HG02943 (cell line): Measurements from ENCODE around the gene UCN.
"Not testable (repeated sequence)": the region's sequence is repeated elsewhere in the genome, so short reads cannot be mapped to it uniquely, and the experiment has no call there.

Source experiments
- ATAC-seq: cut with Tn5 transposase; IDR thresholded peaks from one replicate; pipeline ENCODE4 v1.9.1; 2021; ENCODE audit warnings: mild to moderate bottlenecking, low read depth, moderate library complexity; ENCODE audit not compliant: unreplicated experiment

The UCN gene, protein sequence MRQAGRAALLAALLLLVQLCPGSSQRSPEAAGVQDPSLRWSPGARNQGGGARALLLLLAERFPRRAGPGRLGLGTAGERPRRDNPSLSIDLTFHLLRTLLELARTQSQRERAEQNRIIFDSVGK

DNA sequence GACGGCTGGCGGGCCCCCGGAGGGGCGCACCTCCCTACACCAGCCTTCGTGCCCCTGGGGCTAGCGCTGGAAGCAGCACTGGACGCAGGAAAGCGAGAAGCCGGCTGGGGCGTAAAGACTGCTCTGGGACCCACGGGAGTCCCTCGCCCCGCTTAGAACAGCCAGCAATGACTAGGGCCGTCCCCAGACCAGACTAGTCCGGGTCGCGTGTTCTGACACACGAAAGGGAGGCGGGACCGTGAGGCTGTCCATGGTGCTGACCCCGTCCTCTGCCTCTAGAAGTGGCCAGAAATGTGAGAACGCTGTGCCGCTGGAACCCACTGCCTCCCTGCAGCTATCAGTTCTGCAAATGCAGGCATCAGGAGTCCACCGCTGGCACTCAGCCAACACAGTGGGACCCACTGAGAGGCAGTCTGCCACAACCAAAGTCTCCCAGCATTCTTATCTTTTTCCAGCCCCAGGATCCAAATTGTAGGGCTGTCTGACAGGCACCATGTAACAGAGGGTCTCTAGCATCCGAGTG is at the start of gene UCN:
UCN (minus strand) TSS at position 87 of the 523 bp plus-strand sequence. CDS start 550 bp downstream, outside the sequence.
- no peak for ATAC-seq

DNA sequence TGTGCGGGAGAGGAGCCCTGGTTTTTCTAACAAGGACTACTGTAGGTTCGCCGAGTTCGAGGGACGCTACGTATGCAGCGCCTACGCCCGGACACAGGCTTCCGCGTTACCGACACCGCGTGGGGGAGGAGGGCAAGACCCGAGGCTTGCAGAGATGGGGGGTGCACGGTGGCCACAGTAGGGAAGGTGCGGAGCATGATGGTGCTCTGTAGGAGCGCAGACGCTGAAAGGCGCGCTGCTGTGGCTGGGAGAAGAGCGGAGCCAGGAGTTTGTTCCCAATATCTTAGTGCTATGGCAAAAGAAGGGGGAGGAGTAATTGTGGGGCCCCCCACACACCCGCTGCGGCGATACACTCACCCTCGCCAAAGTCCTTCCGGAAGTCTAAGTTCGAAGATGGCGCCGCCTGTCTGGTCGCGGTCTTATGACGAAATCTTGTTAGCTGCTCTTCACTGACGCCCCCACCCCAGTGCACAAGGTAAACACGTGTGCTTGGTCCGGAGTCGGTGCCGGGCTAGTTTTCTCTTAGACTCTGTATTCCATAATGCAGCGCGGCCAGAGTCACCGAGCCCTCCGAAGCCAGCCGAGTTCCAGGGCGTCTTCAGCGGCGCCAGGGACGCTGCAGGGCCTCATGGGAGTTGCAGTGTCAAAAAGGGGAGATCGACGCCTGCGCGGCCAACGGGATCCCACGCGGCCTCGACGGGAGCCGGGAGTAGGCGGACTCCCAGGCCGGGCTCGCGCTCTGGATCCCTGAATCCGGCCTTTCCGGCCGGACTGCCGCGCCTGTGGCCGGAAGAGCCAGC is 48.3 kb upstream of the UCN start, which contains the start of gene GTF3C2:
GTF3C2 (minus strand) TSS at position 383 of the 800 bp plus-strand sequence. CDS start 13,210 bp downstream, outside the sequence.
- ATAC-seq = peak; percentile 75

DNA sequence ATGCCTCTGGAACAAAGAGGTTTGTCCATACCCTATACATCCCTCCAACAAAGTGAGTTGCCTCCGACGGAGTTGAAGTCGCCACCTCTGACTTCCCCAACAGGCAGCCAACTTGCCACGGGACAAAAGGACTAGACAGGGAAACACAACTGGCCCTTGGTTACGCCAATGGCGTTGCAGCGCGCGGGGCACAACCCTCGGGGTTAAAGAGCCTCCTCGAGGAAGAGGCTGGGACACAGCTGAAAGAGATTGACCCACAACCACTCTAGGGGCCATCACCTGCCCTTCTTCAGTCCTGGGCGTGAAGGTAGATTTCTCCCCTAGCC is 47.8 kb upstream of the UCN start:
- ATAC-seq = peak; percentile 34

DNA sequence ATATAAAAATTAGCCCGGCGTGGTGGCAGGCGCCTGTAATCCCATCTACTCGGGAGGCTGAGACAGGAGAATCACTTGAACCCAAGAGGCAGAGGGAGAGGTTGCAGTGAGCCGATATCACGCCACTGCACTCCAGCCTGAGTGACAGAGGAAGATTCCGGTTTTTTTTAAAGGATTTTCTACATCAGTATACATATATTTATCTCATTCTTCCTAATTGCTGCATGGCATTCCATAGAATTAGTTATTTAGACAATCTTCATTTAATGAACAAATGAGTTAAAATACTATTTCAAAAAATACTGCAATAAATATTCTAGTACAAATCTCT is 46.3 kb upstream of the UCN start:
- ATAC-seq = no peak

DNA sequence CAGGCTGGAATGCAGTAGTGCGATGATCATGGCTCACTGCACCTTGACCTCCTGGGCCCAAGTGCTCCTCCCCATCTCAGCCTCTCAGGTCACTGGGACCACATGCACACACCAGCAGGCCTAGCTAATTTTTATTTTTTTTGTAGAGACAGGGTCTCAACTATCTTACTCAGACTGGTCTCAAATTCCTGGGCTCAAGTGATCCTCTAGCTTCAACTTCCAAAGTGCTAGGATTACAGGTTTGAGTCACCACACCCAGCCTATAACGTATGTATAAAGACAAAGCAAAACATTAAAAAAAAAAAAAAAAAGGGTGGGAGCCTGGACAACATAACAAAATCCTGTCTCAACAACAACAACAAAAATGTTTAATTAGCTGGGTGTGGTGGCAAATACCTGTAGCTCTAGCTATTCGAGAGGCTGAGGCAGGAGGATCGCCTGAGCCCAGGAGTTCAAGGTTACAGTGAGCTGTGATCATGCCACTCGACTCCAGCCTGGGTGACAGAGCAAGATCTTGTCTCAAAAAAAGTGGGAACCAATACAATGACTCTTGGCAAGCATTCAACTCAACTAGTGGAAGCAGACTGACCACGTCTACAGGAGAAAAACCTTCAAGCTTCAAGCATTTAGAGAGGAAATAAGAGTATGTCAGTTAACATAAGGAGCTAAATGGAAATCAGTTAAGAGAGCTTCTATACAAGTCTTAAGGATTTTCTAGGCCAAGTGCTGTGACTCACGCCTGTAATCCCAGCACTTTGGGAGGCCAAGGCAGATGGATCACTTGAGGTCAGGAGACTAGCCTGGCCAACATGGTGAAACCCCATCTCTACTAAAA is 45.7 kb upstream of the UCN start:
- ATAC-seq = no peak

DNA sequence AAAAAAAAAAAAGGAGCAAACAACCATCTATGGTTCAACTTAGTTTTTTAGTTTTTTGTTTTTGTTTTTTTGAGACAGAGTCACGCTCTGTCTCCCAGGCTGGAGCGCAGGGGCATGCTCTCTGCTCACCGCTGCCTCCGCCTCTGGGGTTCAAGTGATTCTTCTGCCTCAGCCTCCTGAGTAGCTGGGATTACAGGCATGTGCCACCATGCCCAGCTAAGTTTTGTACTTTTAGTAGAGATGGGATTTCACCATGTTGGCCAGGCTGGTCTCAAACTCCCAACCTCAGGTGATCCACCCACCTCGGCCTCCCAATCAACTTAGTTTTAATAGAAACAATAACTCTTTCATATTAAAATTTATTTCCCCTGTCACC is 45.1 kb upstream of the UCN start:
- ATAC-seq = not testable (repeated sequence)

DNA sequence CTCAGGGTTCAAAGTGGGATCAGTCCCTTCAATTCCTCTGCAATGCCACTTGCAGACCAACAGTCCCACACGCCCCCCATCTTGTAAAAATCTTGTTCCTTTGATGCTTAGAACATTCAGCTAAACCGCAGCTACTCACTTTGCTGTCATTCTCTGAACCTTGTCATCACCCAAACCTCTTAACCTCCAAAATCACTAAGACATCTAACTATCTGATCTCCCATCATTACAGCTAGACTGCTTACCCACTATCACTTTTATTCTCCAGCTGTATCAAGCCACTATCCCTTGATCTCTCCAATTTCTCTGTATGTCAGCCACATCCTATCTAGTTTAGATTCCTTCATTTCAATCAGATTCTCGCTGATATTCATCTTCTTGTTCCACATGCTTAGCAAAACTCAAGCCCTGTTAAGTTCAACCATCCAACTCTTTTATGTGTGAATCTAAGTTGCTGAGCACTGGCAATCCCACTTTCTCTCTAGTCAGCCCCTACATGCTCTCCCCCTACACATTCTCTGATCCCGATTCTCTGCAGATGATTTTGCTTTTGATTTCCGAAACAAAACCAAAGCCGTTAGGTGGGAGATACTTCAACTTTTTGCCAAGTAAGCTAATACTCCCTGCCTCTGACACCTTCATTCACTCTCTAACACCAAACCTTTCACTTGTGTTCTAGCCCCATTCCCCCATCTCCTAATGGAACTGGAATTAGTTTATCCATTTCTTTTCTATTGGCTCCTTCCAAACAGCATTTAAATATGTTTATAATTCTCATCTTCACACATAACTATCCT is 43.8 kb upstream of the UCN start:
- ATAC-seq = no peak

DNA sequence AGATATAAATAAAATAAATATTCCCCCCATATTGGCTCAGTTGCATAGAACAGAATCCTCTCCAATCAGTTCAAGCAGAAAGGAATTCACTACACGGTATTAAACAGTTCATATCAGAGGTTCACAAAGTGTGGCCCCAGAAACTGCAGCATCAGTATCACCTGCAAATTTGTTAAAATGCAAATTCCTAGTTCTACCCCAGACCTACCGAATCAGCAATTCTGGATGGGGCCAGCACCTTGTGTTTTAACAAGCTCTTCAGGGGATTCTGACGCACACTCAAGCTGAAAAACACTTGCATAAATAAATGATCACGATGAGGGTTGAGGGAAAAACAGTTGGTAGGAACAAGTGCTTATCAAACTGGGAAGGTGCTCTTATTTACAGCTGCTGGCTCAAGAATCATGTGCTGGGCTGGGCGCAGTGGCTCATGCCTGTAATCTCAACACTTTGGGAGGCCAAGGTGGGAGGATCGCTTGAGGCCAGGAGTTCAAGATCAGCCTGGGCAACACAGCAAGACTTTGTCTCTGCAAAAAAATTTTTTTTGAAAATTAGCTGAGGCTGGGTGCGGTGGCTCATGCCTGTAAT is 42.0 kb upstream of the UCN start:
- no peak for ATAC-seq

DNA sequence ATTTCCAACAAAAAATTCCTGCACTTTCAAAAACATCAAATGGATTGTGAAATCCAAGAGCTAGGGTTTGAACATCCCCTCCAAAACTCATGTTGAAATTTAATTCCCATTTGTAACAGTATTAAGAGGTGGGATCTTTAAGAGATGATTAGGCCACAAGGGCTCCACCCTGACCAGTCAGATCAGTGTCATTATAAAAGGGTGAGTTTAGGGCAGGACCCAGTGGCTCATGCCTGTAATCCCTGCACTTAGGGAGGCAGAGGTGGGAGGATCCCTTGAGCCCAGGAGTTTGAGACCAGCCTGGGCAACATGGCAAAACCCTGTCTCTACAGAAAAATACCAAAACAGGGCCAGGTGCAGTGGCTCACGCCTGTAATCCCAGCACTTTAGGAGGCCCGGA is 39.4 kb upstream of the UCN start:
- ATAC-seq = no peak

DNA sequence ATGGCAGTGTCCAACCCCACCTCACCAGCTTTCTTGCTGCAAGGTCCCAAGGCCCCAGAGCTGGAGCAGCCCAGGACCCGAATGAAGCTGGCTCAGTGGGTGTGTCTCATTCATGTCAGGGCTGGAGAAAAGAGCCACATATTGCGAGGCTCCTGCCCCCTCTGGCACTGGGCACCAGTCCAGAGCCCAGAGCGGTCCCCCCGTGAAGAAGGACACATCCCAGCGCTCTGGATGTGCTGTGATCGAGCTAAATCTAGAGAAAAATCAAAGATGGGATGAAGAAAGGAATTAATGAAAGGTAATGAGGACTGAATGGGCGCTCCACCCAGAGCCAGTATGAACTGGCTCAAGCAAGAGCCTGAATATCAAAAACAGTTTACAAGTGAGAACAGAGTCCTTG is 27.9 kb upstream of the UCN start:
- ATAC-seq = no peak

DNA sequence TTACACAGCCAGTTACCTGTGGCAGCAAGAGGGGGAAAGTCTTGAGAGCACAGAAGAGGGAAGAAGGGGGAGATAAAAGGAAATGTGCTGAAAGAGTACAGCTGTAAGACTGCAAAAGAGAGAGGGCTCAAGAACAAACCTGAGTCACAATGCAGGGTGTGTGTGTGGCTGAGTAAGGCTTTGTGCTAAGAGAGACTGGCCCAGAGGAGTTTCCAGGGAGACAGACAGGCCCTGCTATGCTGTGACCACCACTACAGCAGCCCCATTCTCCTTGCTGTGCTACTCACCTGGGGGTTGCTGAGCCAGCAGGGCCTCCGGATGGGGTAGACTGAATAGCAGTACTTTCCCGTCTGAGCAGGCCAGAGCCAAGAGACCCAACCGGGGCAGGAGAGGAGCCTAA is 27.1 kb upstream of the UCN start:
- no peak for ATAC-seq

DNA sequence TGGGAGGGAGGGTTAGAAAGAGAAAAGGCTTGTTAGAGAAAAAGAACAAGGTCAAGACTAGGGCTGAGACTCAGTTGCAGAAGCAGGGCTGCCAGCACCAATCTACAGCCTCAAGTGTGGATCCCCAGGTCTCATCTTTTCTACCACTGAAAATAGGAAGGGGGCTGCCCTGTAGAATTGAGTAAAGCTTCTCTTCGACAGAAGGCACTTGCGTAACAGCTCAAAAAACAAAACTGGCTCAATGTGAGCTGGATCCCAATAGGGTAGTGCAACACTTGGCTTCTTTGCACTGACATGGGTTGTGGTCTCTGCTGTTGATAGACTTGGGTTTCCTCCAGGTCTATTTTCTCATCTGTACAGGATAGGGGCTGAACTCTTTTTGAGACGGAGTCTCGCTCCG is 16.5 kb upstream of the UCN start:
- ATAC-seq = no peak

DNA sequence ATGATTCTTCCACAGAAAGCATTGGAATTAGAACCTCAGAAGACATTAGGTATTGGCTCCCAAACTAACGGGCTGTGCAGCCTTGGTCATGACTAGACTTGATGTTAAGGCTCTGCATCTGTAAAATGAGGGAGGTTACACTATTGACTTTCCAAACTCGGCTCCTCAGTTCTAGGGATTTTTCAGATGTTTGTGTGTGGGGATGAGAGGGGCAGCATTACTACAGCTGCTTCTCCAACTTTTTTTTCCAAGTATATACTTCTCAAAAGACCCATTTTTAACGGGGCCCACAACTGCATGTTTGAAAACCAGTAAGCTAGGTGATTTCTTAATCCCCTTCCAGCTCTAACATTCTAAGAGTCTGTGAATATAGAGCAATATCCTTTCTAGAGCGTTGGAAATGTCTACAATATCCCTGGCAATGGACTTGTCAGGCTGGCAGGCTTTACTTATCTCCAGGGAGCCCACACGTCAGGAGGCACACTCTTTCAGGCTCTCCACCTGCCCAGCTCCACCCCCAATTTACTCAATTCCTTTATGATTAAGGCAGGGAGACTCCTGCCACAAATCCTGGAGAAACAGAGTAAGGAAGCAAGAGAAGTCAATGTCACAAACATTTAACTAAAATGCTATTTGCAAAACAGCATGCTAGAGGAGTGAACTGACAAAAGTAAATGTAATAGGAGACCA is 15.5 kb upstream of the UCN start:
- no peak for ATAC-seq

DNA sequence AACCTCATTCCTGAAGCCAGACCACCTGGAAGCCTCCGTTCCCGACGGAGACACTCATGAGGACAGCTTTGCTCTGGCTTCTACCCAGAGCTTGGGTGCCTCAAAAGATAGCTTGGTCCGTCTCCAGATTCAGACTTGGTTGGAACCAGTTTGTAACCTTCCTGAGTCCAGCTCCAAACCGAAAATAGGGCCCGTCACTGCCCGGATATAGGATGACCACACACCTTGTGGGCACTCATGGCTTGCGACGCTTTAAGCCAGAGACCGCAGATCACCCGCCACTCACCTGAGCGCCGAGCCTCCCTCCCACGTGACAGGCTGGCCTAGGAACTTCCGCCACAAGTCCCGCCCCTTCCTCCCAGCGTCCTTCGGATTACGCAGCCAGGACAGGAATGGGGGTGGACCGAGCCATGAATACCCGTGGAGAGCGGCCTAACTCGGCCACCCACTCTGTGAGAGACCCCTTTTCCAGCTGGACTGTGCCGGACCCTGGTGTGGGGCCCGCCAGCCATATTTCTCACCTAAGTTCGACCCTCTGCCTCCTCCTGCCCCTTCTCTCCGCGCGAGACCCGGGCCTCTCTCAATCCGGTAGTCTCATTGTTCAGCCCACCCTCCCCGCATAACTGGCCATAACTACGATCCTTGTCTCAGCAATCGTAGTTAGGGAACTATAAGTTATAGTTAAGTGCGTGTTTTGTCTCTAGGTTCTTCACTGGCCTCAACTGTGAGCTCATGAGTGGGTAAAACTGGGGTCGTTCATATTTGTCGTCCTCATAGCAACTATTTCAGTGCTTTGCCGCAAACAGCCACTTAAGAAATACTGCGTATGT is 14.7 kb upstream of the UCN start, which contains the start of gene MPV17:
MPV17 (minus strand) TSS at position 332 of the 830 bp plus-strand sequence. CDS start 580 bp downstream, outside the sequence.
- ATAC-seq = peak; percentile 89

DNA sequence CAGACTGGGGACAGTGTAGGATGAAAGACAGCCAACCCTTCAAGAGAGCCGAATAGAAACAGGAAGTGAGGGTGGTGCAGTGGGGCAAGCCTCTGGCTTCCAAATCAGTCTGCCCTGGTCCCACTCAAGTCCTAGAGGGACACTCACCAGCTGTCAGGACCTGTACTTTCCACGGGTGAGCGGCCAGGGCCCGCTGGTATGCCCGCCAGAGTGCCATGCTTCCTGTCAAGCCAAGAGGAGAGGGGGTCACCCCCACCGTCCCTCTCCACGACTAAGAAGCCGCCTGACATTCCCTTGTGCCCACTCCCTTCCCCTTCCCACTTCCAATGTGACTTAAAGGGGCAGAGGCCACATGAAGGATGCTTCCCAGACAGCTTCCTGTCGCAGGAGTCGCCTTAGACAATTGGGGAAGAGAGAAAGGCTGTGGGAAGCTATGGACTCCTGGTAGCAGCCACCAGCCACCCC is 14.1 kb upstream of the UCN start:
- no peak for ATAC-seq

DNA sequence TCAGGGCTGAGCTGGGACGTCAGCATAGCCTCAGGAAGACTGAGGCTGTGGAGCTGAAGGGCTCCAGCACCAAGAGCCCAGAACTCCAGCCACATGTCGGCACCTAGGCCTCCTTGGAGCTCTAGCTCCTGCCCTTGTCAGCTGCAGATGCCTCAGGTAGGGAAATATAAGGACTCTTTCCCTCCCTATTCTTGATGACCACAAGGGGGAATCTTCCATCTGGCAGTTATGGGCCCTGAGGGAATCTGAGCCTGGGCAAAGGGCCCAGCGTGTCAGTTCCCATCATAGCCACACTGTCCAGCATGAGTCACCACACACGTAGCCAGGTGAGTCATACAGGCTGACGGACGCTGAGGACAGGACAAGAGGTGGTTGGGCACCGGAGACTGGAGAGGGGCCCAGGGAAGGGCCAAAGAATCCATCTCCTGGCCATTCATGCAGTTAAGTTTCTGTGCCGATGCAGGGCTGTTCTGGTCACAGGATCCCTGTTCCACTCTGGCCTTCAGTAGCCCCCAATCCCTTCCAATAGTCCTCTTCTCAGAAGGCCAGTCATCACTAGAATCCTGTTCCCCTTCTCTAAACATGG is 12.8 kb upstream of the UCN start:
- no peak for ATAC-seq

DNA sequence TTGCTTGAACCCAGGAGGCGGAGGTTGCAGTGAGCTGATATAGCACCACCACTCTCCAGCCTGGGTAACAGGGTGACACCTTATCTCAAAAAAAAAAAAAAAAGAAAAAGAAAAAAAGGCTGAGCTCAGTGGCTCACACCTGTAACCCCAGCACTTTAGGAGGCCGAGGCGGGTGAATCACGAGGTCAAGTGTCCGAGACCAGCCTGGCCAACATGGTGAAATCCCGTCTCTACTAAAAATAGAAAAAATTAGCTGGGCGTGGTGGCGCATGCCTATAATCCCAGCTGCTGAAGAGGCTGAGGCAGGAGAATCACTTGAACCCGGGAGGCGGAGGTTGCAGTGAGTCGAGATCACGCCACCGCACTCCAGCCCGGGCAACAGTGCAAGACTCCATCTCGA is 11.6 kb upstream of the UCN start:
- ATAC-seq = not testable (repeated sequence)
